K562 (cell line): ENCODE measurements around the gene ANKRD12. TPM values are rescaled to one million over a fixed set of nuclear protein-coding genes. Genes with fewer than 3 reads are reported as not detected.

ENCODE experiments used
- ATAC-seq: fragments of 200-7000 bp; cut with Tn5 transposase; 3 replicates; pipeline ENCODE4 v1.9.1; 2020; ENCODE audit warnings: moderate library complexity
- BruUV-seq: library from RNA; stranded (reverse); fragments of 400-500 nt; replicated peaks from 2 replicates; lab custom pipeline; 2021; lab: Mats Ljungman, UMichigan
- CTCF ChIA-PET: fragments of 300-600 bp; formaldehyde crosslinking; extraction: SDS; loops from one replicate; lab custom pipeline; 2021; ENCODE audit warnings: low intra/inter-chr PET ratio; lab: Yijun Ruan, JAX
- POLR2A ChIA-PET: fragments of 300-600, 350-650 bp; sonication (Branson Sonifier 250); formaldehyde crosslinking; extraction: SDS; loops from one replicate; lab custom pipeline; 2021; ENCODE audit warnings: antibody characterized with exemption, inconsistent platforms; lab: Yijun Ruan, JAX
- DNase-seq, 4 experiments: peaks; one replicate each; pipeline versions ENCODE4 v3.0.0 to v3.0.0-alpha.2; 2011 to 2018; ENCODE audit warnings: low spot score in 3 of 4, mixed read lengths in 3 of 4; ENCODE audit errors: extremely low read depth in 1 of 4
- FAIRE-seq: peaks from 2 replicates; lab custom pipeline; 2011; peaks lifted over from hg19 to GRCh38; lab: Jason Lieb, UNC
- H2AFZ ChIP-seq: 2 replicates; pipeline ENCODE4 v1.6.0; 2011; ENCODE audit warnings: low read depth, low read length, control low read depth, inconsistent platforms
- H3K27ac ChIP-seq: fragments of 200-600 bp; 3 replicates; pipeline ENCODE4 v1.8.0; 2011; ENCODE audit warnings: low read depth, mild to moderate bottlenecking, control low read depth, inconsistent platforms, low read length, moderate library complexity, mixed read lengths; ENCODE audit errors: extremely low read depth
- H3K27me3 ChIP-seq, 2 experiments: fragments of 300-600 bp in 1 of 2; 2 replicates in 1 of 2; 3 replicates in 1 of 2; pipeline versions ENCODE4 v1.6.0 to v1.8.0; 2011; ENCODE audit warnings: inconsistent platforms in 2 of 2, low read length in 2 of 2, mild to moderate bottlenecking in 1 of 2, mixed read lengths in 1 of 2, moderate library complexity in 1 of 2; ENCODE audit not compliant: control insufficient read depth in 2 of 2, insufficient read depth in 2 of 2
- H3K36me3 ChIP-seq: fragments of 300-600 bp; 3 replicates; pipeline ENCODE4 v1.8.0; 2011; ENCODE audit warnings: mild to moderate bottlenecking, low read length, inconsistent platforms; ENCODE audit not compliant: control insufficient read depth, insufficient read depth
- H3K4me1 ChIP-seq, 2 experiments: fragments of 200-600 bp in 1 of 2; replicated peaks in 1 of 2; 2 replicates in 1 of 2; 3 replicates in 1 of 2; pipeline versions ENCODE4 v1.5.1 to v1.8.0; 2011; ENCODE audit warnings: inconsistent platforms in 2 of 2, low read length in 2 of 2, mild to moderate bottlenecking in 1 of 2, mixed read lengths in 1 of 2, moderate library complexity in 1 of 2; ENCODE audit not compliant: control insufficient read depth in 2 of 2, insufficient read depth in 2 of 2
- H3K4me2 ChIP-seq: 2 replicates; pipeline ENCODE4 v1.6.1; 2011; ENCODE audit warnings: low read length, control low read depth, inconsistent platforms, mixed read lengths; ENCODE audit not compliant: insufficient read depth
- H3K4me3 ChIP-seq: fragments of 200-600 bp; sonication (generic), shearing (Covaris generic); 2 replicates; pipeline ENCODE4 v1.5.1; 2016; ENCODE audit warnings: control low read depth, inconsistent platforms
- H3K79me2 ChIP-seq: fragments of 200-600 bp; 3 replicates; pipeline ENCODE4 v1.8.0; 2011; ENCODE audit warnings: low read length, inconsistent platforms; ENCODE audit not compliant: control insufficient read depth, insufficient read depth
- H3K9ac ChIP-seq, 2 experiments: 2 replicates each; pipeline versions ENCODE4 v1.6.0 to v1.6.1; 2011; ENCODE audit warnings: low read depth in 2 of 2, low read length in 2 of 2, control low read depth in 1 of 2, inconsistent platforms in 1 of 2, mild to moderate bottlenecking in 1 of 2, mixed read lengths in 1 of 2; ENCODE audit not compliant: insufficient read depth in 1 of 2
- H3K9me1 ChIP-seq: one replicate; pipeline ENCODE4 v1.6.0; 2011; ENCODE audit warnings: inconsistent platforms, mild to moderate bottlenecking, low read length, moderate library complexity; ENCODE audit not compliant: control insufficient read depth, insufficient read depth
- H3K9me3 ChIP-seq: replicated peaks from 2 replicates; pipeline ENCODE4 v1.5.1; 2011; ENCODE audit warnings: low read depth, low read length, inconsistent platforms; ENCODE audit not compliant: control insufficient read depth, insufficient read depth
- H4K20me1 ChIP-seq: replicated peaks from 2 replicates; pipeline ENCODE4 v1.6.1; 2011; ENCODE audit warnings: low read length, inconsistent platforms, mixed read lengths; ENCODE audit not compliant: control insufficient read depth, insufficient read depth
- ARHGAP35 ChIP-seq: fragments of 450-650 bp; IDR thresholded peaks from 2 replicates; pipeline ENCODE4 v1.6.1; 2018; ENCODE audit not compliant: partially characterized antibody
- ATF1 ChIP-seq, 2 experiments: fragments of 450-650 bp in 1 of 2; IDR thresholded peaks; 2 replicates each; pipeline ENCODE4 v1.6.1; 2016; ENCODE audit warnings: missing compliant biosample characterization in 1 of 2, missing genetic modification characterization in 1 of 2
- ETS1 ChIP-seq: conservative IDR thresholded peaks from 2 replicates; pipeline ENCODE4 v1.6.1; 2011; ENCODE audit warnings: low read depth, mild to moderate bottlenecking, low read length; ENCODE audit not compliant: control insufficient read depth
- FOXK2 ChIP-seq, 2 experiments: fragments of 450-650 bp; IDR thresholded peaks in 1 of 2; conservative IDR thresholded peaks in 1 of 2; 2 replicates each; pipeline ENCODE4 v1.6.1; 2016; ENCODE audit warnings: low read depth in 2 of 2, mild to moderate bottlenecking in 1 of 2
- FOXP4 ChIP-seq: sonication (generic); formaldehyde crosslinking; IDR thresholded peaks from 2 replicates; pipeline ENCODE4 v1.8.0; 2022; ENCODE audit warnings: mild to moderate bottlenecking, missing genetic modification reagents, borderline replicate concordance
- MCM5 ChIP-seq: fragments of 450-650 bp; IDR thresholded peaks from 2 replicates; pipeline ENCODE4 v1.6.1; 2016; ENCODE audit warnings: low read depth
- MEIS2 ChIP-seq: fragments of 450-650 bp; IDR thresholded peaks from 2 replicates; pipeline ENCODE4 v1.6.1; 2014; ENCODE audit warnings: mild to moderate bottlenecking; ENCODE audit not compliant: partially characterized antibody
- MTA1 ChIP-seq: fragments of 450-650 bp; IDR thresholded peaks from 2 replicates; pipeline ENCODE4 v1.6.1; 2017; ENCODE audit warnings: borderline replicate concordance
- NCOA1 ChIP-seq: fragments of 450-650 bp; IDR thresholded peaks from 2 replicates; pipeline ENCODE4 v1.6.1; 2016; ENCODE audit warnings: low read depth
- POLR2B ChIP-seq: fragments of 450-650 bp; IDR thresholded peaks from 2 replicates; pipeline ENCODE4 v1.6.1; 2018; ENCODE audit warnings: low read depth; ENCODE audit not compliant: partially characterized antibody
- PRPF4 ChIP-seq: fragments of 200-400 bp; formaldehyde crosslinking; IDR thresholded peaks from one replicate; pipeline ENCODE4 v1.6.1; 2017; ENCODE audit warnings: low read length, low read depth, mild to moderate bottlenecking; ENCODE audit not compliant: insufficient read depth, poor library complexity, severe bottlenecking
- THRAP3 ChIP-seq: fragments of 450-650 bp; IDR thresholded peaks from 2 replicates; pipeline ENCODE4 v1.6.1; 2016; ENCODE audit warnings: mild to moderate bottlenecking, inconsistent platforms, borderline replicate concordance
- ZBTB2 ChIP-seq: fragments of 450-650 bp; IDR thresholded peaks from 2 replicates; pipeline ENCODE4 v1.6.1; 2016; ENCODE audit warnings: antibody characterized with exemption
- ZC3H4 ChIP-seq: sonication (generic); formaldehyde crosslinking; IDR thresholded peaks from 2 replicates; pipeline ENCODE4 v1.9.0; 2021; ENCODE audit warnings: missing genetic modification reagents, borderline replicate concordance
- ZNF133 ChIP-seq: fragments of 250-450 bp; sonication (Bioruptor Pico); IDR thresholded peaks from 2 replicates; pipeline ENCODE4 v1.4.0; 2020; ENCODE audit warnings: mild to moderate bottlenecking
- ZNF347 ChIP-seq: fragments of 450-650 bp; formaldehyde crosslinking; IDR thresholded peaks from 2 replicates; pipeline ENCODE4 v1.4.0; 2020; ENCODE audit warnings: low read depth, mild to moderate bottlenecking, moderate library complexity
- ZNF57 ChIP-seq: fragments of 450-650 bp; formaldehyde crosslinking; IDR thresholded peaks from 2 replicates; pipeline ENCODE4 v1.4.0; 2020; ENCODE audit warnings: mild to moderate bottlenecking, moderate library complexity
- ZNF644 ChIP-seq: fragments of 200-800 bp; sonication (Bioruptor generic); IDR thresholded peaks from 2 replicates; pipeline ENCODE4 v1.6.1; 2016; ENCODE audit warnings: low read depth, missing genetic modification characterization, missing compliant biosample characterization
- ZNF699 ChIP-seq: fragments of 250-450 bp; sonication (Bioruptor Pico); IDR thresholded peaks from 2 replicates; pipeline ENCODE4 v1.8.0; 2021; ENCODE audit warnings: mild to moderate bottlenecking, moderate library complexity; ENCODE audit not compliant: insufficient replicate concordance
- ZNF764 ChIP-seq: fragments of 250-450 bp; sonication (Bioruptor Pico); IDR thresholded peaks from 2 replicates; pipeline ENCODE4 v1.4.0; 2020; ENCODE audit warnings: low read depth, mild to moderate bottlenecking, moderate library complexity
- WGBS: fragments of 100-300 bp; shearing (Covaris generic); methylation state at CpG from one replicate; pipeline ENCODE4 v1.1.6; 2016; ENCODE audit warnings: low coverage, mixed read lengths; ENCODE audit not compliant: insufficient coverage; ENCODE audit errors: missing lambda C conversion rate; 5-methylcytosine and 5-hydroxymethylcytosine counted together
- in situ Hi-C: fragments of 300-500 bp; cut with MboI; formaldehyde crosslinking; loops from 4 replicates; pipeline ENCODE4 v1.15.0; 2018; ENCODE audit warnings: inconsistent platforms, mixed read lengths
- intact Hi-C: fragments of 100-400 bp; cut with micrococcal nuclease; formaldehyde crosslinking; loops from 2 replicates; pipeline ENCODE4 v1.14.2; 2022
- polyA plus RNA-seq, 8 experiments: library from polyadenylated mRNA; depleted of rRNA in 4 of 8; stranded (reverse) in 5 of 8; unstranded in 3 of 8; fragments of >200 nt; fragmentation: Nextera tagmentation in 2 of 8; fragmentation: Illumina TruSeq in 1 of 8; extraction: Ambion mirVana in 2 of 8; extraction: Trizol in 1 of 8; gene quantifications; 2 replicates each; pipeline versions ENCODE4 v1.2.1 to v1.2.3, GENCODE V29; 2011 to 2014; ENCODE audit warnings: inconsistent platforms in 1 of 8, missing spikeins in 1 of 8
- total RNA-seq, 7 experiments: library from RNA; depleted of rRNA in 6 of 7; stranded (reverse); fragments of >200 nt in 6 of 7; fragmentation: Illumina TruSeq in 2 of 7; extraction: Trizol in 2 of 7; gene quantifications; 2 replicates each; pipeline versions ENCODE4 v1.2.1 to v1.2.3, GENCODE V29; 2011 to 2021; ENCODE audit warnings: low replicate concordance in 1 of 7

ANKRD12 gene
- total and polyA plus RNA-seq, 9 of the 15 experiments (the other 6 are each of a cell fraction or from before 2014, with no cell fraction given), result 6.6 to 28.2 (median 16.0) TPM

GRCh38 chr18:9278028-9278427, 141.4 kb downstream of the ANKRD12 start:
- Histone ChIP-seq H4K20me1 (no peaks in the 10 kb centered on the region), H3K27me3 (no peaks in the 10 kb centered on the region), H3K36me3 (peaks cover 58% of the 10 kb centered on the region), H3K9me3 (no peaks in the 10 kb centered on the region), H3K4me1 (no peaks in the 10 kb centered on the region), H2AFZ (no peak overlapping the region), H3K9ac (no peak overlapping the region), H3K4me3 (no peak overlapping the region), H3K9me1 (no peaks in the 10 kb centered on the region), H3K4me2 (no peak overlapping the region), H3K79me2 (no peaks in the 10 kb centered on the region), H3K27ac (no peak overlapping the region)
- CTCF ChIA-PET, result no interaction called here
- TF ChIP-seq ETS1 (no peak), ZC3H4 (CRISPR knock-in tag) (no peak), MTA1 (no peak), ZNF699 (CRISPR knock-in tag) (no peak), ZBTB2 (no peak), ZNF347 (CRISPR knock-in tag) (no peak), ZNF57 (CRISPR knock-in tag) (no peak), THRAP3 (no peak), PRPF4 (no peak), POLR2B (no peak), ATF1 (CRISPR knock-in tag; IDR thresholded peaks at IDR 0.05) (no peak), ATF1 (tag; IDR thresholded peaks at IDR 0.05) (no peak), FOXP4 (no peak), MEIS2 (no peak), ZNF644 (tag) (no peak), MCM5 (no peak), ZNF133 (CRISPR knock-in tag) (no peak), ZNF764 (CRISPR knock-in tag) (no peak), ARHGAP35 (no peak), NCOA1 (no peak), FOXK2 (conservative IDR thresholded peaks at IDR 0.05 in 1 of 2, IDR thresholded peaks at IDR 0.05 in 1 of 2; ENCODE audit: low read depth in 2 of 2) (no peak)
- DNase-seq (no peak), FAIRE-seq (no peak), ATAC-seq (no peak)
- POLR2A ChIA-PET, result interaction anchor here (0.6 kb wide), 1 partner anchor 337 kb away, joined by 4 read pairs; no protein-coding TSS in a partner anchor
- intact Hi-C loops, result no loop called here
- BruUV-seq, result no TSS peak
- in situ Hi-C loops, result no loop called here
- 95% methylated on average over 1 of the region's 1 CpG for WGBS
